ENCODE measurements around the gene SYCP1. TPM values are rescaled to one million over a fixed set of nuclear protein-coding genes. Genes with fewer than 3 reads are reported as not detected.
"Not testable (repeated sequence)": the region's sequence is repeated elsewhere in the genome, so short reads cannot be mapped to it uniquely, and the experiment has no call there.

Gene SYCP1
- polyA plus RNA-seq (ENCODE audit: insufficient read length) = not detected

DNA sequence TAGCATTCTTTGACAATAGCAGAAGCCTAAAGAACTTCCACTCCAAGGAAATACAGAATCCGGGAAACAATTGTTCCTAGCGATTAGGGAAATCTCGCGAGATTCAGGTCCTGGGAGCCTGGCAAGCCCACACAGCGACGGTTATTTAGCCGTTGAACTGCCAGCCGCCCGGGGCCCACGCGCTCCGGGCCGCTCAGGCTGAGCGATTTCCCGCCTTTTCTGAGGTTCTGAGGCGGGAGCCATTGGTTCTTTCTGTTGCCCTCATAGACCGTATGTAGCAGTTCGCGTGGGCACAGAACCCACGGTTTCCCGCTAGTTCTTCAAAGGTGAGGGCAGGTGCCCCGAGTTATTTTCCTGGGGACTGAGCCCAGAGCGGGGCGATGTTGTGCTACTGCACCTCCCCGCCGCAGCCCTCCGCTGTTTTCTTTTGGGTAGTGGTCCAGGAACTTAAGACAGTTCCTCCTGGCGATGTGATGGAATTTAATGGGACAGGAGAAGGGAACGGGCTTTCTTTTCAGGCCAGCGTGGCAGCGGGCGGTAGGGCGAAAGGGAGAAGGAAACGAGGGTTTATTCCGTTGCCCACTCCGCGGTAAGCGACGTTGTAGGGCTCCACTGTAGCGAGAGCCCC, at the start of gene SYCP1:
Gene SYCP1 (plus strand): TSS at position 171 of the 628 bp plus-strand sequence. CDS start 602 bp downstream, outside the sequence.
- no peak for DNase-seq (ENCODE audit: low read depth)

- DNase-seq (ENCODE audit: low read depth) = no peak
These were observed 34.8 kb upstream of the SYCP1 start for GRCh38 chr1:114819869-114820268.

DNA sequence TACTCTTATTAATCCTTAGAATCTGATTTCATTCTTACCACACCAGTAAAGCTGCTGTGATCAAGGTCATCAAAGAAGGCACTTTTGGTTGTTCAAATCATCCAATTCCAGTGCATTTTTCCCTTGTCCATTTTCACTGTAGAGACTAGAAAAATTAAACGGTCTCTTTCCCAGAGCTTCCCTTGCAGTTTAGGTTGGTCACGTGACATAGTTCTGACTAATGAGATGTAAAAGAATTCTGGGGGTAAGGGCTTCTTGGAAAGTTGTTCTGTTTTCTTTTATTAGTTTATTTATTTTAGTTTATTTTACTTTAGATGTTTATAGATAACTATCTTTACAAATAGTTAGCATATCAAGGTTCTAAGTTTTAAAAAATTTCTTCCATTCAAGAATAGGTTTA, 34.3 kb upstream of the SYCP1 start:
- no peak for DNase-seq (ENCODE audit: low read depth)

- DNase-seq (ENCODE audit: low read depth) = no peak
These were observed 32.7 kb upstream of the SYCP1 start for GRCh38 chr1:114821978-114822377.

- DNase-seq (ENCODE audit: low read depth) = no peak
These were observed 26.4 kb upstream of the SYCP1 start for GRCh38 chr1:114828251-114828650.

DNA sequence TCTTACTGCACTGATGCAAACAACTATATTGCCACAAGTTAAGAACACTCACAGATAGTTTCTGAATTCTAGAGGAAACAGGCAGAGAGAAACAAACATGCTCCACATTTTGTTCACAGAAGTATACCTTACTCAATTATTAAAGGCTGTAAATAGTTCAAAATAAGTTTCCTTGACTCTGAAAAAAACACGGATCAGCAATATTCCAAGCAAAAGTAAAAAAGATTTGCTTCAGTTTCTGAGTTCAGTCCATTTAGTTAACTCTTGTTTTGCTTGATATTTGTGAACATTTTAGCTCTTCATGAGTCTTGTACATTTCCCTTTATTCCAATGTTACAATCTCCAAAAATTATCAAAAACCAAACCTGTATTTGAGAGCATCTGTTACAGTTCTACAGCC, 24.6 kb upstream of the SYCP1 start:
- DNase-seq (ENCODE audit: low read depth) = not testable (repeated sequence)

GRCh38 chr1:114831276-114831994, 23.2 kb upstream of the SYCP1 start:
- DNase-seq (ENCODE audit: low read depth) = no peak

DNA sequence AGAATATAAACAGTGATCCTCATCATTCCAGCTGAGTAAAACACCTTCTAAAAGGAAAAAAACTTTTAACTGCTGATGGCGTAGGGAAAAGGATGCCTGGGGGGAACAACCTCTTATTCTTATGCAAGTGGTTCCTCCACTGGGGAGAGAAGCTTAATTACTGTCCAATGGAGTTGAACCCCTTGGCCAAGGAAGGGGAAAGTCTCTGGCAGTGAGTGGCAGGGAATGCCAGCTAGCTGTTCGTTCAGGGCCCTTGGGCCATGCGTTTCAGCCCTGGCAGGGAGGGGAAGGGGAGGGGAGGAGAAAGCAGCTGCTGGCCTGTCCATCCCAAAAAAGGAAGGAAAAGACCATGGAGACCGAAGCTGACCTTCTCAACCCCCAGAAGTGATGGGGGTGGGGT, 22.6 kb upstream of the SYCP1 start:
- no peak for DNase-seq (ENCODE audit: low read depth)

GRCh38 chr1:114833421-114833820, 21.2 kb upstream of the SYCP1 start:
- no peak for DNase-seq (ENCODE audit: low read depth)

- no peak for DNase-seq (ENCODE audit: low read depth)
These were observed 10.4 kb upstream of the SYCP1 start for GRCh38 chr1:114844270-114844669.

DNA sequence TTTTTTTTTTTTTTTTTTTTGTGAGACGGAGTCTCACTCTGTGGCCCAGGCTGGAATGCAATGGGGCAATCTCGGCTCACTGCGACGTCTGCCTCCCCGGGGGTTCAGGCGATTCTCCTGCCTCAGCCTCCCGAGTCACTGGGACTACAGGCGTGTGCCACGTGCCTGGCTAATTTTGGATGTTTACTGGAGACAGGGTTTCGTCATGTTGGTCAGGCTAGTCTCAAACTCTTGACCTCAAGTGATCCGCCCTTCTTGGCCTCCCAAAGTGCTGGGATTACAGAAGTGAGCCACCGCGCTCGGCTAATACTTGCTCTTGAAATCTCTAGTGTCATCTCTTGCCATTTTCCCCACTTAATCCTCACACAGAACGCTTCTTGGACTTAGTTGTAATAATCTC, 1.1 kb upstream of the SYCP1 start:
- no peak for DNase-seq (ENCODE audit: low read depth)

DNA sequence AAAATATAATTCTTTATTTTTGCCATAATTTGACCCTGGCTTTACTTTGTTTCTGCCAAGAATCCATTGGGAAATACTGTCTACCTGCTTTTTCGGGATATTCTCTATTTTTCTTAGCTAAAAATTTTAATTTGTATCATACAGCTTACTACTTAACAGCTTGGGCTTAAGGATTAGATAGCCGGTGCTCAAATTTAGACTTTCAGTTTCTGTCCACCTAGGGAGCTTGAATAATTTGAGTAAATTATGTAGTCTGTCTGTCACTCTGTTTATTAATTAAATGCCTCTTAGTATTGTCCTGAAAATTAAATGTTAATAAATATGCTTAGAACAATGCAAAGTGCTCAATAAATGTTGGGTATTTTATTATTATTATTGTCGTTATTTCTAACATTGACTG, 6.7 kb downstream of the SYCP1 start:
- DNase-seq (ENCODE audit: low read depth) = no peak

DNA sequence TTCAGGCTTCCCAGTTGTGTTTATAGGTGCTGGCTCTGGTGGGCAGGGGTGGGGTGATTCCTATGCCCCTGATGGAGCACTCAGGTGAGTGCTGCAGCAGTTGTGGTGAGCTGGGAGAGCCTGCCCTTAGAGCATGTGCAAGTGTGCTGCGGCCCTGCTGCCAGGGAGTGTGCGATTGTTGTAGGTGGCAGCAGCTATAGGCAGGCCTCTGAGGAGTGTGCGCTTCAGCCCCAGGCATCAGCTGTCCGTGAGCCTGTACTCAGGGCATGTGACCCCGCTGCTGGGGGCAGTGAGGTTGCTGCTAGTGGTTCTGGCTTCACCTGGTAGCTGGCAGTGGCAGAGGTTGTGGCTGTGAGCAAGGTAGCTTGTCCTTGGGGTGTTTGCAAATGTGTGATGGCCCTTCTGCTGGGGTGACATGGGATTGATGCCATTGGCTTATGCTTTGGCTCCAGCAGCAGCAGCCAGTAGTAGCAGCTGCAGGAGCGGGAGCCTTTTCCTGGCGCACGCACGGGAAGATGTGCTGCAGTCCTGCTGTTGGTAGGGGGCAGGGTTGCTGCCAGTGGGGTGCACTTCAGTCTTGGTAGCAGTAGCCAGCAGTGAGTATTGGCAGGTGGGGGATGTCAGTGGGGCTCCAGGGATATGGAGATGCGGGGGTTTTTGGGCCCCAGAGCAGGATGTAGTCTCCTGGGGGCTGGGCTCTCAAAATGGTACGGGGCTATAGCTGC, 37.7 kb downstream of the SYCP1 start:
- no peak for DNase-seq (ENCODE audit: low read depth)

DNA sequence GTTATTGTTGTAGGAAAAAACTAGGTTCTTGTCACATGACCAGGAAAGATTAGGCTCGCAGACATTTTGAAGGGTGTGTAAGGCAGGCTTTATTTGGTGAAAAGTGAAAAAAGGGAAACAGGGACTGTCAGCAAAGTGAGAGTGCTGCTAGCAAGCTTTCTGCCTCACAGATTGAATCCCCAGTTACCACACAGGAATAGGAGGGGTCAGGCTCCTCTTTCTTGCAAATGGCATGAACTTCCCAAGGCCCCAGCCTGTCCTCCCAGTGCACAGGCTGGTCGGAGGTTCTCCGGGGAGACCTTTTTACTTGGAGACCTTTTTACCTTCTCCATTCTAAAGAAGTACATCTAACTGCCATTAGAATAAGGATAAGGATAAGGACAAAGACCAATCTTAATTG, 42.1 kb downstream of the SYCP1 start:
- DNase-seq (ENCODE audit: low read depth) = no peak

DNA sequence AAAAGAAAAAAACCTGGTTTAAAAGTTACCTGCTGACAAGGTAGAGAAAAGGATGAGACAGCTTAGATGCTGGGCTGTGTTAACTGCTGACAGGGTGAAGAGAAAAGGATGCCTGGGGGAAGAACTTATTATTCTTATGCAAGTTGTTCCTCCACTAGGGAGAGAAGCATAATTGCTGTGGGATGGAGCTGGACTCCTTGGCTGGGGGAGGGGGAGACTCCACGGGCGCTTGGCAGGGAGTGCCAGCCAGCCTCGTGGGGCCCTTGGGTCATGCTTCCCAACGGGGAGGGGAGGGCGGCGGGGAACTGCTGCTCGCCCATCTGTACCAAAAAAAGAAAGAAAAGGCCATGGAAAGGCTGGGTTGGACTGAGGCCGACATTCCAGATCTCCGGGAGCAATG, 47.2 kb downstream of the SYCP1 start:
- DNase-seq (ENCODE audit: low read depth) = no peak

GRCh38 chr1:114902343-114902742, 47.7 kb downstream of the SYCP1 start:
- no peak for DNase-seq (ENCODE audit: low read depth)

GRCh38 chr1:114903480-114903879, 48.8 kb downstream of the SYCP1 start:
- DNase-seq (ENCODE audit: low read depth) = no peak

GRCh38 chr1:114915720-114916119, 61.1 kb downstream of the SYCP1 start:
- not testable (repeated sequence) for DNase-seq (ENCODE audit: low read depth)

DNA sequence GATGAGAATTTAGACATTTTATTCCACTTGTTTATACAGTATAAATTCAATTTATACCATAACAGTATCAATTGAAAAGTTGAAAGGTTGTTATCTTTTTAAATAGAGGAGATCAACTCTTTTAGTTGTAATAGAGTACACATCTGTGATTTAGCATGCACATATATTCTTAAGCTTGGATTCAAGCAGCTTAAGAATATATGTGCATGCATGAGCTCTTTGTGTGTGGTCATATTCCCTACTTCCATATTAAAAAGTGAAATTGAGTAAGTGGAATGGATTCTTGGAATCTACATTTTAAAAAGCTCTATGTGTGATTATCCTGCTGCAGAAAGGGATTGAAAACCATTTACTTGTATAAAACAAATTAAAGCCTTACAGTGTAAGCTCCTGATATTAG, 71.9 kb downstream of the SYCP1 start:
- no peak for DNase-seq (ENCODE audit: low read depth)

DNA sequence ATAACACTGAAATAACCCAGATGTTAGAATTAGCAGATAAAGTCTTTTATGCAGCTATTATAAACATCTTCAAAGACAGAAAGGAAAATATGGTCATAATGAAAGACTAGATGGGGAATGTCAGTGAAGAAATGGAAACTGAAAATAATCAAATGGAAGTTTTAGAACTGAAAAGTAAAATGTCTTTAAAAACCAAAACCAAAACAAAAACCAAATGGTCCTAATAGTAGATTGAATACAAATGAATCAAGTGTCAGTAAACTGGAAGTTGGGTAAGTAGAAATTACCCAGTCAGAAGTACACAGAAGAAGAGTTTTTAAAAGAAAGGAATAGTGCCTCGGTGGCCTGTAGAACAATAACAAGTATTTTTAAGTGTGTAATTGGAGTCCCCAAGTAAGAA, 72.7 kb downstream of the SYCP1 start:
- DNase-seq (ENCODE audit: low read depth) = no peak

DNA sequence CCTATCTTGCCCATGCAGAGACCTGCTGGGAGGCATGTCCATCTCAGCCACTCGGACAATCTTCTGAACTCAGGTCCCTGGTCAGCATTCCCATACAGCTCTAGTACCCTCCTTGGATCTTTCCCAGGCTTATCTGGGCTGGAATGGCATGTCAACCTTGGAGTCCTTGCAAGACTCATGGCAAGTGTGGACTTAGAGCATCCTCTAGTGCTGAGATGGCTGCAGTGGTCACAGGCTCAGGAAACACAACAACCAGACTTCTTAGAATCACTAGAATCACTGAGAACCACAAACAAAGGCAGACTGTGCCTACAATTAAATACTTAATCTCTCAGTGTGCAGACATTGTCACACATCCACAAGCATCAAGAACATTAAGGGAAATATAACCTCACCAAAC, 101.9 kb downstream of the SYCP1 start:
- DNase-seq (ENCODE audit: low read depth) = no peak

DNA sequence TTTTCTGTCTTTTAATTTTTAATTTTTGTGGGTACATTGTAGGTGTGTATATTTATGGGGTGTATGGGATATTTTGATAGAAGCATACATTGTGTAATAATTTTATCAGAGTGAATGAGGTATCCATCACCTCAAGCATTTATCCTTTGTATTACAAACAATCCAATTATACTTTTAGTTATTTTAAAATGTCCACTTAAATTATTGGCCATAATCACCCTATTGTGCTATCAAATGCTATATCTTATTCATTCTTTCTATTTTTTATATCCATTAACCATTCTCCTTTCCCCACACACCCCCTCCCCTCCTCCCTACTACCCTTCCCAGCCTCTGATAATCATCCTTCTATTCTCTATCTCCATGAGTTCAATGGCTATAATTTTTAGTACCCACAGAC, 104.8 kb downstream of the SYCP1 start:
- no peak for DNase-seq (ENCODE audit: low read depth)

GRCh38 chr1:114976891-114977290, 122.2 kb downstream of the SYCP1 start:
- DNase-seq (ENCODE audit: low read depth) = no peak
